Endothelial cell of umbilical vein (primary cell): Measurements from ENCODE around the gene BRME1. TPM values are rescaled to one million over a fixed set of nuclear protein-coding genes. Genes with fewer than 3 reads are reported as not detected.

ENCODE experiments used
- BruUV-seq: library from RNA; stranded (reverse); fragments of 400-500 nt; replicated peaks from 2 replicates; lab custom pipeline; 2021; lab: Mats Ljungman, UMichigan
- CTCF ChIA-PET: fragments of 300-600, 350-600 bp; sonication (Branson Sonifier 250); formaldehyde crosslinking; loops from one replicate; lab custom pipeline; 2021; ENCODE audit warnings: antibody characterized with exemption, inconsistent platforms; lab: Charles Lee
- POLR2A ChIA-PET: fragments of 300-600, 350-600 bp; sonication (Branson Sonifier 250); formaldehyde crosslinking; loops from one replicate; lab custom pipeline; 2021; ENCODE audit warnings: antibody characterized with exemption, inconsistent platforms; lab: Charles Lee
- DNase-seq: peaks from one replicate; pipeline ENCODE4 v3.0.0-alpha.2; 2011; ENCODE audit warnings: low read depth, low spot score
- FAIRE-seq: peaks from 2 replicates; lab custom pipeline; 2011; peaks lifted over from hg19 to GRCh38; lab: Jason Lieb, UNC
- H2AFZ ChIP-seq: 2 replicates; pipeline ENCODE4 v1.6.0; 2012; ENCODE audit warnings: low read depth, low read length, control low read depth, inconsistent platforms
- H3K27ac ChIP-seq: 2 replicates; pipeline ENCODE4 v1.5.1; 2011; ENCODE audit warnings: low read depth, mild to moderate bottlenecking, control low read depth, low read length, moderate library complexity; ENCODE audit not compliant: insufficient read depth
- H3K27me3 ChIP-seq, 2 experiments: 2 replicates each; pipeline versions ENCODE4 v1.6.0 to v1.6.1; 2011; ENCODE audit warnings: low read length in 2 of 2, mixed read lengths in 1 of 2; ENCODE audit not compliant: control insufficient read depth in 2 of 2, insufficient read depth in 2 of 2
- H3K36me3 ChIP-seq, 2 experiments: 2 replicates in 1 of 2; 3 replicates in 1 of 2; pipeline ENCODE4 v1.5.1; 2011; ENCODE audit warnings: low read length in 2 of 2, mild to moderate bottlenecking in 1 of 2, moderate library complexity in 1 of 2; ENCODE audit not compliant: control insufficient read depth in 2 of 2, insufficient read depth in 2 of 2; ENCODE audit errors: extremely low read depth in 1 of 2
- H3K4me1 ChIP-seq: 3 replicates; pipeline ENCODE4 v1.5.1; 2011; ENCODE audit warnings: mild to moderate bottlenecking, low read length; ENCODE audit not compliant: control insufficient read depth, insufficient read depth; ENCODE audit errors: extremely low read depth
- H3K4me2 ChIP-seq: 2 replicates; pipeline ENCODE4 v1.6.1; 2011; ENCODE audit warnings: low read length, control low read depth, mixed read lengths; ENCODE audit not compliant: insufficient read depth
- H3K4me3 ChIP-seq, 3 experiments: fragments of 200-600 bp in 1 of 3; sonication (generic), shearing (Covaris generic) in 1 of 3; replicated peaks in 1 of 3; 2 replicates each; pipeline ENCODE4 v1.5.1; 2011 to 2016; ENCODE audit warnings: control low read depth in 3 of 3, low read length in 3 of 3, mild to moderate bottlenecking in 2 of 3, inconsistent platforms in 1 of 3, low read depth in 1 of 3, moderate library complexity in 1 of 3; ENCODE audit not compliant: insufficient read depth in 1 of 3
- H3K79me2 ChIP-seq: 2 replicates; pipeline ENCODE4 v1.6.0; 2012; ENCODE audit warnings: low read length, inconsistent platforms; ENCODE audit not compliant: control insufficient read depth, insufficient read depth
- H3K9ac ChIP-seq: replicated peaks from 2 replicates; pipeline ENCODE3; 2011; ENCODE audit warnings: low read length, control low read depth; ENCODE audit not compliant: insufficient read depth; ENCODE audit errors: extremely low read depth
- H3K9me1 ChIP-seq: replicated peaks from 3 replicates; pipeline ENCODE4 v1.6.0; 2011; ENCODE audit warnings: mild to moderate bottlenecking, low read length; ENCODE audit not compliant: control insufficient read depth, insufficient read depth; ENCODE audit errors: extremely low read depth
- H3K9me3 ChIP-seq: replicated peaks from 2 replicates; pipeline ENCODE4 v1.5.1; 2012; ENCODE audit warnings: low read length, inconsistent platforms; ENCODE audit not compliant: control insufficient read depth, insufficient read depth
- H4K20me1 ChIP-seq: replicated peaks from 2 replicates; pipeline ENCODE3; 2011; ENCODE audit warnings: mild to moderate bottlenecking, low read length; ENCODE audit not compliant: control insufficient read depth, insufficient read depth; ENCODE audit errors: extremely low read depth
- EZH2 ChIP-seq: IDR thresholded peaks from 2 replicates; pipeline ENCODE4 v1.6.1; 2012; ENCODE audit warnings: borderline replicate concordance, low read depth, mild to moderate bottlenecking, moderate library complexity, low read length, inconsistent platforms; ENCODE audit not compliant: severe bottlenecking
- FOS ChIP-seq: IDR thresholded peaks from 2 replicates; pipeline ENCODE4 v1.6.1; 2011; ENCODE audit warnings: mild to moderate bottlenecking, low read length, moderate library complexity, borderline replicate concordance; ENCODE audit not compliant: insufficient read depth
- GATA2 ChIP-seq: IDR thresholded peaks from 2 replicates; pipeline ENCODE4 v1.7.0; 2011; ENCODE audit warnings: low read depth, mild to moderate bottlenecking, moderate library complexity, mixed read lengths, low read length; ENCODE audit not compliant: insufficient read length, insufficient read depth
- JUN ChIP-seq: IDR thresholded peaks from 2 replicates; pipeline ENCODE4 v1.6.1; 2011; ENCODE audit warnings: borderline replicate concordance, low read depth; ENCODE audit not compliant: insufficient read length, insufficient read depth
- MAX ChIP-seq: IDR thresholded peaks from 2 replicates; pipeline ENCODE4 v1.6.1; 2011; ENCODE audit not compliant: insufficient read depth, insufficient read length
- MYC ChIP-seq: IDR thresholded peaks from one replicate; pipeline ENCODE4 v1.6.1; 2011; ENCODE audit warnings: mild to moderate bottlenecking, low read depth, low read length
- POLR2A ChIP-seq: IDR thresholded peaks from 2 replicates; pipeline ENCODE4 v1.6.1; 2012; ENCODE audit warnings: low read depth, mild to moderate bottlenecking, control low read depth, low read length
- POLR2AphosphoS5 ChIP-seq: IDR thresholded peaks from 2 replicates; pipeline ENCODE4 v1.6.1; 2012; ENCODE audit warnings: low read depth, mild to moderate bottlenecking, control low read depth, low read length, moderate library complexity; ENCODE audit not compliant: insufficient read depth
- dilution Hi-C: fragments of 300-500 bp; cut with MboI; formaldehyde crosslinking; loops from one replicate; pipeline ENCODE4 v1.15.0; 2019; ENCODE audit warnings: low sequenced_read_pairs; ENCODE audit not compliant: extremely low pct_ligation_motif_present
- intact Hi-C: fragments of 100-400 bp; cut with micrococcal nuclease; formaldehyde crosslinking; loops from one replicate; pipeline ENCODE4 v1.10.0; 2022
- polyA plus RNA-seq, 4 experiments: library from polyadenylated mRNA; depleted of rRNA in 3 of 4; stranded (reverse) in 3 of 4; unstranded in 1 of 4; fragments of >200 nt; gene quantifications; 2 replicates each; pipeline versions ENCODE4 v1.2.1 to v1.2.3, GENCODE V29; 2011 to 2012; ENCODE audit warnings: missing spikeins in 1 of 4
- total RNA-seq: library from RNA; stranded (reverse); gene quantifications from 2 replicates; pipeline ENCODE4 v1.2.3, GENCODE V29; 2021
- TF ChIP-seq, protein P1 (sequence below), 2 donors: IDR thresholded peaks; 1 replicate in 1 of 2; 2 replicates in 1 of 2; pipeline ENCODE4 v1.5.1; 2011; ENCODE audit warnings: low read length in 2 of 2, mild to moderate bottlenecking in 2 of 2, moderate library complexity in 2 of 2, control low read depth in 1 of 2, inconsistent platforms in 1 of 2, low read depth in 1 of 2; ENCODE audit not compliant: insufficient read depth in 1 of 2; ENCODE audit errors: extremely low read depth in 1 of 2

BRME1 gene
- total and polyA plus RNA-seq, 2 donors (not counting 3 experiments of a cell fraction or from before 2014, with no cell fraction given), result 0.69 to 2.5 TPM

GRCh38 chr19:13954185-13954584 is 48.3 kb upstream of the BRME1 start:
- intact Hi-C loops, result no loop called here

More at GRCh38 chr19:13954185-13954584, 48.3 kb upstream of the BRME1 start:
- Histone ChIP-seq H3K27ac (no peak overlapping the region), H3K36me3 (peaks cover 9 to 22% of the 10 kb centered on the region in 2 experiments), H3K9me1 (no peaks in the 10 kb centered on the region), H3K79me2 (peaks cover 20% of the 10 kb centered on the region), H3K9ac (no peak overlapping the region), H3K27me3 (no peaks in the 10 kb centered on the region), H2AFZ (no peak overlapping the region), H3K4me1 (peaks cover 10% of the 10 kb centered on the region), H4K20me1 (no peaks in the 10 kb centered on the region), H3K4me3 (no peak overlapping the region), H3K4me2 (no peak overlapping the region), H3K9me3 (no peaks in the 10 kb centered on the region)
- TF ChIP-seq POLR2AphosphoS5 (no peak), MAX (no peak), MYC (no peak), GATA2 (no peak), FOS (no peak), JUN (no peak), POLR2A (no peak), EZH2 (no peak)
- TF ChIP-seq, protein P1, sequence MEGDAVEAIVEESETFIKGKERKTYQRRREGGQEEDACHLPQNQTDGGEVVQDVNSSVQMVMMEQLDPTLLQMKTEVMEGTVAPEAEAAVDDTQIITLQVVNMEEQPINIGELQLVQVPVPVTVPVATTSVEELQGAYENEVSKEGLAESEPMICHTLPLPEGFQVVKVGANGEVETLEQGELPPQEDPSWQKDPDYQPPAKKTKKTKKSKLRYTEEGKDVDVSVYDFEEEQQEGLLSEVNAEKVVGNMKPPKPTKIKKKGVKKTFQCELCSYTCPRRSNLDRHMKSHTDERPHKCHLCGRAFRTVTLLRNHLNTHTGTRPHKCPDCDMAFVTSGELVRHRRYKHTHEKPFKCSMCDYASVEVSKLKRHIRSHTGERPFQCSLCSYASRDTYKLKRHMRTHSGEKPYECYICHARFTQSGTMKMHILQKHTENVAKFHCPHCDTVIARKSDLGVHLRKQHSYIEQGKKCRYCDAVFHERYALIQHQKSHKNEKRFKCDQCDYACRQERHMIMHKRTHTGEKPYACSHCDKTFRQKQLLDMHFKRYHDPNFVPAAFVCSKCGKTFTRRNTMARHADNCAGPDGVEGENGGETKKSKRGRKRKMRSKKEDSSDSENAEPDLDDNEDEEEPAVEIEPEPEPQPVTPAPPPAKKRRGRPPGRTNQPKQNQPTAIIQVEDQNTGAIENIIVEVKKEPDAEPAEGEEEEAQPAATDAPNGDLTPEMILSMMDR (IDR thresholded peaks at IDR 0.05; ENCODE audit: extremely low read depth in 1 of 2, insufficient read depth in 1 of 2, low read depth in 1 of 2, low read length in 2 of 2), result no peak
- POLR2A ChIA-PET, result interaction anchor here (0.7 kb wide), 1 partner anchor 23 kb away, joined by 8 read pairs; no protein-coding TSS in a partner anchor
- DNase-seq (no peak), FAIRE-seq (no peak)
- no TSS peak for BruUV-seq
- dilution Hi-C loops, result no loop called here
- CTCF ChIA-PET, result interaction anchor here (1.0 to 3.4 kb wide), 3 partner anchors 24 to 105 kb away, joined by 3 to 7 read pairs (median 6); no protein-coding TSS in a partner anchor
